Hepatocyte (in vitro differentiated cells): ENCODE data around the gene CMTM6. TPM values are rescaled to one million over a fixed set of nuclear protein-coding genes. Genes with fewer than 3 reads are reported as not detected.

ENCODE experiments used
- DNase-seq: peaks from one replicate; pipeline ENCODE4 v3.0.0-alpha.2; 2016; ENCODE audit warnings: low spot score
- H2AFZ ChIP-seq: fragments of 200-600 bp; sonication (generic); 2 replicates; pipeline ENCODE4 v1.6.0; 2016; ENCODE audit warnings: antibody characterized with exemption, mild to moderate bottlenecking
- H3K27ac ChIP-seq: fragments of 200-600 bp; sonication (generic); 2 replicates; pipeline ENCODE4 v1.5.1; 2016; ENCODE audit warnings: mild to moderate bottlenecking
- H3K27me3 ChIP-seq: fragments of 200-600 bp; sonication (generic); 2 replicates; pipeline ENCODE4 v1.6.1; 2016
- H3K36me3 ChIP-seq: fragments of 200-600 bp; sonication (generic); replicated peaks from 2 replicates; pipeline ENCODE4 v1.5.1; 2016; ENCODE audit warnings: low read depth; ENCODE audit not compliant: insufficient read depth
- H3K4me1 ChIP-seq: fragments of 200-600 bp; sonication (generic); 2 replicates; pipeline ENCODE4 v1.5.1; 2016; ENCODE audit warnings: mild to moderate bottlenecking, moderate library complexity; ENCODE audit not compliant: insufficient read depth
- H3K4me2 ChIP-seq: fragments of 200-600 bp; sonication (generic); 2 replicates; pipeline ENCODE4 v1.6.0; 2016
- H3K4me3 ChIP-seq: fragments of 200-600 bp; sonication (generic); 2 replicates; pipeline ENCODE4 v1.5.1; 2016; ENCODE audit warnings: mild to moderate bottlenecking
- H3K79me2 ChIP-seq: fragments of 200-600 bp; sonication (generic); 2 replicates; pipeline ENCODE4 v1.6.0; 2017; ENCODE audit warnings: mild to moderate bottlenecking
- H3K9me2 ChIP-seq: fragments of 200-600 bp; sonication (generic); replicated peaks from 2 replicates; pipeline ENCODE4 v1.6.0; 2017; ENCODE audit warnings: mild to moderate bottlenecking; ENCODE audit not compliant: insufficient read depth
- H3K9me3 ChIP-seq: fragments of 200-600 bp; sonication (generic); 2 replicates; pipeline ENCODE4 v1.5.1; 2016; ENCODE audit warnings: low read depth, mild to moderate bottlenecking
- H4K20me1 ChIP-seq: fragments of 200-600 bp; sonication (generic); 2 replicates; pipeline ENCODE4 v1.6.0; 2016; ENCODE audit warnings: mild to moderate bottlenecking; ENCODE audit not compliant: insufficient read depth, poor library complexity, severe bottlenecking
- EZH2 ChIP-seq: fragments of 200-600 bp; sonication (generic); IDR thresholded peaks from 2 replicates; pipeline ENCODE4 v1.6.1; 2016; ENCODE audit warnings: antibody characterized with exemption, mild to moderate bottlenecking, borderline replicate concordance
- EZH2phosphoT487 ChIP-seq: fragments of 200-600 bp; sonication (generic); IDR thresholded peaks from one replicate; pipeline ENCODE4 v1.6.1; 2018; ENCODE audit warnings: antibody characterized with exemption, mild to moderate bottlenecking, low read depth, moderate library complexity; ENCODE audit not compliant: unreplicated experiment, severe bottlenecking
- WGBS: methylation state at CpG from one replicate; pipeline ENCODE4 v1.1.6; 2016; ENCODE audit warnings: low lambda C conversion rate; ENCODE audit errors: missing lambda C conversion rate; 5-methylcytosine and 5-hydroxymethylcytosine counted together
- polyA plus RNA-seq: library from polyadenylated mRNA; unstranded; fragments of >200 nt; fragmentation: Nextera tagmentation; extraction: Ambion mirVana; gene quantifications from 2 replicates; pipeline ENCODE4 v1.2.1, GENCODE V29; 2016
- total RNA-seq: library from RNA; depleted of rRNA; stranded (reverse); fragments of >200 nt; gene quantifications from 2 replicates; pipeline ENCODE4 v1.2.3, GENCODE V29; 2014
- TF ChIP-seq, protein P1 (sequence below): fragments of 200-600 bp; sonication (generic); IDR thresholded peaks from 2 replicates; pipeline ENCODE4 v1.5.1; 2016; ENCODE audit warnings: antibody characterized with exemption, mild to moderate bottlenecking; ENCODE audit not compliant: poor library complexity

Gene CMTM6
- total and polyA plus RNA-seq, 2 experiments from 2014 or later = 82.7 to 133 TPM

DNA sequence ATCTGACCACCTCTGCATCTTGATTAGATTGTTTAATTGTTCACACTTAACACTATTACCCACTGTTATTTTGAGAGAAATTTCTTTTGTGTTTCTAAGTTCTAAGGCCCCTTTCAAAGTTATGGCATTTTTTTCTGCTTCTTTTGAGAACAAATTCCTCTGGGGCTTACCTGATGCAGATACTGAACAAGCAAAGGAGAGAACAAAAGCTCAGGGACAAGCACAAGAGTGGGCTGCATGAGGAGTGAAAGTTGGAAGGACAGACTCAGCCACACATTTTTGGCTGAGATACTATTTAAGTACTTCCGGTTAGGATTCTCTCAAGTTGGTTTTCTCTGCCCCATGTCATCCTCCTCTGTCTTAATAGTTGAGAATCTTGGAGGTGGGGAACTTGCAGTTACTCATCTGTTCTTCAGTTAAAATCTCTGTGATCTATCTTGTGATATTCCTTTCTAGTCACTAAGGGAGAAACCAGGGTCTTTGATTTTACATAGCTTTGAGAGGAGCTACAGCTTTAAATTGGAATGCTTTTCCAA is 54.7 kb downstream of the CMTM6 start:
- H3K9me2 ChIP-seq = no peaks in the 10 kb centered on the region
- H4K20me1 ChIP-seq = no peaks in the 10 kb centered on the region
- DNase-seq = no peak
- no peaks in the 10 kb centered on the region for H3K36me3 ChIP-seq
- H3K27ac ChIP-seq = no peak overlapping the region
- H3K27me3 ChIP-seq = no peaks in the 10 kb centered on the region
- H3K4me3 ChIP-seq = no peak overlapping the region
- no peaks in the 10 kb centered on the region for H3K9me3 ChIP-seq
- WGBS = 78% methylated on average over 1 of the region's 1 CpG
- no peak overlapping the region for H3K4me2 ChIP-seq
- H3K79me2 ChIP-seq = peaks cover 2% of the 10 kb centered on the region
- TF ChIP-seq EZH2phosphoT487 (no peak), EZH2 (no peak)
- TF ChIP-seq, protein P1, sequence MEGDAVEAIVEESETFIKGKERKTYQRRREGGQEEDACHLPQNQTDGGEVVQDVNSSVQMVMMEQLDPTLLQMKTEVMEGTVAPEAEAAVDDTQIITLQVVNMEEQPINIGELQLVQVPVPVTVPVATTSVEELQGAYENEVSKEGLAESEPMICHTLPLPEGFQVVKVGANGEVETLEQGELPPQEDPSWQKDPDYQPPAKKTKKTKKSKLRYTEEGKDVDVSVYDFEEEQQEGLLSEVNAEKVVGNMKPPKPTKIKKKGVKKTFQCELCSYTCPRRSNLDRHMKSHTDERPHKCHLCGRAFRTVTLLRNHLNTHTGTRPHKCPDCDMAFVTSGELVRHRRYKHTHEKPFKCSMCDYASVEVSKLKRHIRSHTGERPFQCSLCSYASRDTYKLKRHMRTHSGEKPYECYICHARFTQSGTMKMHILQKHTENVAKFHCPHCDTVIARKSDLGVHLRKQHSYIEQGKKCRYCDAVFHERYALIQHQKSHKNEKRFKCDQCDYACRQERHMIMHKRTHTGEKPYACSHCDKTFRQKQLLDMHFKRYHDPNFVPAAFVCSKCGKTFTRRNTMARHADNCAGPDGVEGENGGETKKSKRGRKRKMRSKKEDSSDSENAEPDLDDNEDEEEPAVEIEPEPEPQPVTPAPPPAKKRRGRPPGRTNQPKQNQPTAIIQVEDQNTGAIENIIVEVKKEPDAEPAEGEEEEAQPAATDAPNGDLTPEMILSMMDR = no peak
- H2AFZ ChIP-seq = no peak overlapping the region
- no peaks in the 10 kb centered on the region for H3K4me1 ChIP-seq

DNA sequence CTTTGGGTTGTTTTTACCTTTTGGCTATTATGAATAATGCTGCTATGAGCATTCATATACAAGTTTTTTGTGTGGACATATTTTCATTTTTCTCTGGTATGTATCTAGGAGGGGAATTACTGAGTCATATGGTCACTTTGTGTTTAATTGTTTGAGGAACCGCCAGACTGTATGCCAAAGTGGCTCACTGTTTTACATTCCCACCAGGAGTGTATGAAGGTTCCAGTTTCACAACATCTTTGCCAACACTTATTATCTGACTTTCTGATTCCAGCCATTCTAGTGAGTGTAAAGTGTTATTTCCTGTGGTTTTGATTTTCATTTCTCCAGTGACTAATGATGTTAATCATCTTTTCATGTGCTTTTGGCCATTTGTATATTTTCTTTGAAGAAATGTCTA is 59.2 kb downstream of the CMTM6 start:
- Histone ChIP-seq H3K79me2 (peaks cover 2% of the 10 kb centered on the region), H3K4me2 (no peak overlapping the region), H2AFZ (no peak overlapping the region), H3K27ac (no peak overlapping the region), H3K27me3 (no peaks in the 10 kb centered on the region), H3K36me3 (no peaks in the 10 kb centered on the region), H4K20me1 (no peaks in the 10 kb centered on the region), H3K9me3 (no peaks in the 10 kb centered on the region), H3K9me2 (no peaks in the 10 kb centered on the region), H3K4me1 (no peaks in the 10 kb centered on the region), H3K4me3 (no peak overlapping the region)
- WGBS = 93% methylated on average over 1 of the region's 1 CpG
- DNase-seq = no peak
- TF ChIP-seq EZH2phosphoT487 = no peak
- TF ChIP-seq, protein P1 = no peak
- no peak for TF ChIP-seq EZH2

DNA sequence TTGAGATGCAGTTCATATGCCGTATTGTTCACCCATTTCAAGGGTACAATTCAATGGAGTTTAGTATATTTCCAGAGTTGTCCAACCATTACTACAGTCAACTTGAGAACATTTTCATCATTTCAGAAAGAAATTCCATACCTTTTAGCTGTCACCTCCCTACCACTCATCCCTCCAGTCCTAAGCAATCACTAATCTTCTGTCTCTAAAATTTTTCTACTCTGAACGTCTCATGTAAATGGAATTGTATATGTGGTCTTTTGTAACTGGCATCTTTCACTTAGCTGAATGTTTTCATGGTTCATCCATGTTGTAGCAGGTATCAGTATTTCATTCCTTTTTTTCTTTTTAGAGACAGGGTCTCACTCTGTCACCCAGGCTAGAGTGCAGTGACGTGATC is 59.9 kb downstream of the CMTM6 start:
- no peak overlapping the region for H3K4me3 ChIP-seq
- H3K27me3 ChIP-seq = no peaks in the 10 kb centered on the region
- peaks cover 1% of the 10 kb centered on the region for H3K79me2 ChIP-seq
- no peaks in the 10 kb centered on the region for H3K9me2 ChIP-seq
- H4K20me1 ChIP-seq = no peaks in the 10 kb centered on the region
- H3K4me2 ChIP-seq = no peak overlapping the region
- H3K36me3 ChIP-seq = no peaks in the 10 kb centered on the region
- no peak for TF ChIP-seq EZH2
- TF ChIP-seq, protein P1 = no peak
- TF ChIP-seq EZH2phosphoT487 = no peak
- H3K4me1 ChIP-seq = no peaks in the 10 kb centered on the region
- no peak for DNase-seq
- H3K27ac ChIP-seq = no peak overlapping the region
- no peaks in the 10 kb centered on the region for H3K9me3 ChIP-seq
- H2AFZ ChIP-seq = no peak overlapping the region
- WGBS = 93% methylated on average over 3 of the region's 3 CpGs
